Midbrain (tissue), 1 donor: ENCODE data around the gene PNMA6E.

Experiments
- DNase-seq: peaks from one replicate; lab custom pipeline; 2025; lab: John Stamatoyannopoulos, UW

Gene PNMA6E

DNA sequence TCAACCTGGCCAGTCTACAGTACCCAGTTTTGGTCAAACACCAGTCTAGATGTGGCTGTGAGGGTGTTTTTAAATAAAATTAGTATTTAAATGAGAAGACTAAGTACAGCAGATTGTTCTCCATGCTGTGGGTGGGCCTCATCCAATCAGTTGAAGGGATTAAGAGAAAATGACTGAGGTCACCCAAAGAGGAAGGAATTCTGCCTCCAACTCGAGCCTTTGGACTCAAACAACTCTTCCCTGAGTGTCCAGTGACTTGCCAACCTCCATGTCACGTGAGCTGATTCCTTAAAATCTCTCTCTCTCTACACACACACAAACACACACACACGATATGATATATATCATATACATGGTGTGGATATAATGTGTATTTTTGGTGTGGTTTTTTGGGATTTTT lies 34.7 kb upstream of the PNMA6E start:
- DNase-seq: no peak

DNA sequence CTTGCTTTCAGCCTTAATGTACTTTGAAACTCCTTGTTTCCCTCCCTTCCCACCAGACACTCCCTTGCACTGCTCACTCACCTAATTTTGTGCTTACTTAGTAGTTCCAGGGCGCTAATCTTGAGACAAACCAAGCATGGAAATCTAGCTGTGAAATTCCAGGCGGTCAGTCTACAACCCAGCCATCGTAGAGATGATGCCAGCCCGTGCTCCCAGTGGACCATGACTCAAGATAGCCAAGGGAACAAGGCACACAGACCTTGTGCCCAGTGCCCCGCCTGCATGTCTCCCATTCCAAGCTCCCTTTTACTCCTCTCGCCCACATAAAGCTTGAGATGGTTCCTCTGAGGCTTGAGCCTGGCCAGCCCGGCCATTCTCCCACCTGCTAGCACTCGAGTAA lies 33.7 kb upstream of the PNMA6E start:
- no peak for DNase-seq

- DNase-seq: no peak
Measured at GRCh38 chrX:153433781-153434285, 32.7 kb upstream of the PNMA6E start.

- no peak for DNase-seq
Measured at GRCh38 chrX:153433161-153433680, 32.1 kb upstream of the PNMA6E start.

DNA sequence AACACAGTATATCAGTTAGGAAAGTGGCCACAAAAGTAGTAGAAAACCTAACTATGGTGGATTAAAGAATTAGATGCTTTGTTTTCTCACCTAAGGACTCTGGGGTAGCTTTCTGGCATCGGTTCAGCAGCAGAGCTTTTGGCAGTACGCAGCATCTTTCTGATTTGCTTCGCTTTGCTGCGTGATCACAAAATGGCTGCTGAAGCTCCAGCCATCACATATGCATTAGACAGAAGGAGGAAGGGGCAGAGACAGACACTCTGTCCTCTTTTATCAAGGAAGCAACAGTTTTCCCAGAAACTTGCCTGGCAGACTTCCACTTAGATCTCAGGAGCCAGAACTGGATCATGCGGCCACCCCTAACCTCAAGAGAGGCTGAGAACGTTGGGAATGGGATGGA lies 29.6 kb upstream of the PNMA6E start:
- no peak for DNase-seq

- DNase-seq: no peak
Measured at GRCh38 chrX:153426204-153426603, 25.1 kb upstream of the PNMA6E start.

GRCh38 chrX:153423652-153424051 lies 22.5 kb upstream of the PNMA6E start:
- no peak for DNase-seq

DNA sequence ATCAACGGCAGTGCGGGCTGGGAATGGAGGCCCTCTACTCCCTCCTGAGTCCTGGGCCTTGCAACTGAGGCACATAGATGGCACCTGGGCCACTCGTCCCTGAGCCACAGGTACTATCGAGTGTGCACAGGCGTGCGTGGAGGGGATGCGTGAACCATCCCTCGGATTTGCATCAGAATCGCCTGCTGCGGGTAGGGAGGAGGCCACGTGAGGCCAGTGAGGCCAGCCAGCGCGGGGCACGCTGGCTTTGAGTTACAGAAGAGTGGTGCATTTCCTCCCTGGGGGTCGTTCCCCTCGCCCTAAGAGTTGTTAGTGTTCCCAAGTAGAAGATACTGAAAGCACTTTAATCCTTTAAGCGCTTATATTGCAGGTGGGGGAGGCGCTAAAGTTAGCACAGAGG lies 20.7 kb upstream of the PNMA6E start:
- no peak for DNase-seq

DNA sequence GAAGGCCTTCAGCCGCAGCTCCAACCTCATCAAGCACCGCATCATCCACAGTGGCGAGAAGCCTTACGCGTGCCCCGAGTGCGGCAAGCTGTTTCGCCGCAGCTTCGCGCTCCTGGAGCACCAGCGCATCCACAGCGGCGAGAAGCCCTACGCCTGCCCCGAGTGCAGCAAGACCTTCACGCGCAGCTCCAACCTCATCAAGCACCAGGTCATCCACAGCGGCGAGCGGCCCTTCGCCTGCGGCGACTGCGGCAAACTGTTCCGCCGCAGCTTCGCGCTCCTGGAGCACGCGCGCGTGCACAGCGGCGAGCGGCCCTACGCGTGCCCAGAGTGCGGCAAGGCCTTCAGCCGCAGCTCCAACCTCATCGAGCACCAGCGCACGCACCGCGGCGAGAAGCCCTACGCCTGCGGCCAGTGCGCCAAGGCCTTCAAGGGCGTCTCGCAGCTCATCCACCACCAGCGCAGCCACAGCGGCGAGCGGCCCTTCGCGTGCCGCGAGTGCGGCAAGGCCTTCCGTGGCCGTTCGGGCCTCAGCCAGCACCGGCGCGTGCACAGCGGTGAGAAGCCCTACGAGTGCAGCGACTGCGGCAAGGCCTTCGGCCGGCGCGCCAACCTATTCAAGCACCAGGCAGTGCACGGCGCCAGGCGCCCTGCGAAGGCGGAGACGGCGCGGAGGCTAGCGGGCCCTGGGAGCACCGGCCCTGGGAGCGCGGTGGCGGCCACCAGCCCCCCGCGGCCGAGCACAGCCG lies 19.9 kb upstream of the PNMA6E start:
- no peak for DNase-seq

DNA sequence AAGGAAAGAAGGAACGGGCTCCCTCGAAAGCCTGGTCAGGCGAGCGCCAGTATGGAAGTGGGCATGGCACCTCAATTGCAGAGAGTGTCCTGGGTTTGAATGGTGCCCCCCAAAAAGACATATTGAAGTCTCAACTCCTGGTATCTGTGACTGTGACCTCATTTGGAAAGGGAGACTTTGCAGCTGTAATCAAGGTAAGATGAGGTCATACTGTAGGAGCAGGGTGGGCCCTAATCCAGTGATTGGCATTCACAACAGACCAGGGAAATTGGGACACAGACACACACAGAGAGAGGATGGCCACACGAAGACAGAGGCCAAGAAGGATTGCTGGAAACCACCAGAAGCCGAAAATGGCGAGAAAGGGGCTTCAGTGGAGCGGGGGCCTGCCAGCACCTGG lies 16.5 kb upstream of the PNMA6E start:
- DNase-seq: no peak

DNA sequence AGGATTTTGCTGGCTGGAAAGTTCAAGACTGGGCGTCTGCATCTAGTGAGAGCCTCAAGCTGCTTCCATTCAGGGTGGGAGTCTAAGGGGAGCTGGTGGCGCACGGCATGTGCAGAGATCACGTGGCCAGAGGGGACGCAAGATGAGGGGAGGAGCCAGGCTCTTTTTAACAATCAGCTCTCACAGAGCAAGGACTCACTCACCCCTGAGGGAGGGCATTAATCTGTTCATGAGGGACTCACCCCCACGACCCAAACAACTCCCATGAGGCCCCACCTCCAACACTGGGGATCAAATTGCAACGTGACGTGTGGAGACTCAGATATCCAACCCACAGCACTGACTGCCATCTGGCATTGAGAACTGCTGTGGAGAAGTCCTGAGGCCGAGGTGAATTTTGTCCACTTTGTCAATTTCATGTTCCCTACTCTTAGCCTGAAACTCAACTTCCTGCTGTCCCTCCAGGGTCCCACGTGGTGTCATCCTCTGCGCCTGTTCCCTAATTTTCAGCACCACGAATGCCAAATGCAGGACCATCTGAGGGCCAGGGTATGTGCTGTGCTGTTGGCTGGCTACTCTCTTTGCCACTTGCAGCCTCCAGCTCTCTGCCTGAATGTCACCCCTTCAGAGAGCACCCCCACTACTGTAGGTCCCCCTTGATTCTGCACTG lies 15.8 kb upstream of the PNMA6E start:
- no peak for DNase-seq

- DNase-seq: no peak
Measured at GRCh38 chrX:153414856-153415510, 13.8 kb upstream of the PNMA6E start.

DNA sequence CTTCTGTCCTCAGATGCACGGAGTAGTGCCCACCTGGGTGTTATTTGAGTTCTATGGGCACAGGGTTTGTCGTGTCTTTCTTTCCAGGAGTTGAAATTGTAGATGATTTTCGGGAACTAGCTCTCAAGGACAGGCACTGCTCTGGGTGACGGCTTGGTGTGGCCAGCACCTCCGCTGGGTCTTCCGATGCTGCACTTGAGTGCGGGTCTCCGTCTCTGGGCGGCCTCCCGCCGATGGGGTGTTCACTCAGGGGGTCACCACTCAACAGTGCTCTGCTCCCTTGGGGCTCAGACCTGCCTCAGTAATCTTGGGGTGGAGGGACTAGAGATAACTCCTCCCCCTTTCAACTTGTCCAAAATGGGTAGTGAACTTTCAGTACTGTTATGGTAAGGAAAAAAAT lies 12.6 kb upstream of the PNMA6E start:
- DNase-seq: no peak

DNA sequence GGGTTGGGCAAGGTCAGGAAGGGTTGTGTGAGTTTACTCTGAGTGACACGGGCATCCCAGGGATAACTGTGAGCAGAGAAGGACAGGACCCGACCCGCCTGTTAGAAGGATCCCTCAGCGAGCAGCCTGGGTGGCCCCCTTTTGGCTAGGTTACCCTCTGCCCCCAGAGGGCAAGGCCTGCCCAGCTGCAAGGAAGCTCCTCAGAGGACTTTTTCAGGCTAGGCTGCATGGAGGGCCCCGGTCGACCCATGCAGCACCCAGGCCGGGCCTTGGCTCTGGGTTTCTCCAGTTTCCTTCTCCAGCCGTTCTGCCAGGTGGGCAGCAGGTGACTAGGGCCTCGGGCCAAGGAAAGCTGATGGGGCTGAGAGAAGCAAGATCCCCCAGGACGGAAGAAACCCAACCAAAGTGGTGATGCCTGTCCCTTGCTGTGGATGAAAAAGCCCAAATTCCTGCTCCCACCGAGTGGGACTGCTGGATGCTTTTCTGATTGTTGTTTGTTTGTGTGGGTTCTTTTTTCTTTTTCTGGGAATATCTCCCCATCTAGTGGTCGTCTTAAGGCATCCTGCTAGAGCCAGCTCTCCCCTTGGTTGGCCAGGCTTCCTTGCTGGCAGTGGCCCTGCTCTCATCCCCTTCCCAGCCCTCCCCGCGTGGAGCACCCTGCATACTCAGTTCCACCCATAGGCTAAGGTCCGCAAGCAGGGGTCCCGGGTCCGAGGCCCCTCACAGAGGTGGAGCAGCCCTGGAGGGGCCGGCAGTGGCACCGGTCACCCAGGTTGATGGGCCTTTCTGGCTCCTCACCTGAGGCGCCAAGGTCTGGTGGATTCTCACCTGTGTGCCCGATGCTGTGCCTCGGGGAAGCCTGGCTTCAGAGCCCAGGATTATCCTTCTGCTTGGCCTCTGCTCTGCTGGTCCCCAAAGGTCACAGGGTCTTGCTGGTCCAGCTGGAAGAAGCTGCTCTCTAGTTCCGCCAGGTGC lies 11.9 kb upstream of the PNMA6E start:
- no peak for DNase-seq

DNA sequence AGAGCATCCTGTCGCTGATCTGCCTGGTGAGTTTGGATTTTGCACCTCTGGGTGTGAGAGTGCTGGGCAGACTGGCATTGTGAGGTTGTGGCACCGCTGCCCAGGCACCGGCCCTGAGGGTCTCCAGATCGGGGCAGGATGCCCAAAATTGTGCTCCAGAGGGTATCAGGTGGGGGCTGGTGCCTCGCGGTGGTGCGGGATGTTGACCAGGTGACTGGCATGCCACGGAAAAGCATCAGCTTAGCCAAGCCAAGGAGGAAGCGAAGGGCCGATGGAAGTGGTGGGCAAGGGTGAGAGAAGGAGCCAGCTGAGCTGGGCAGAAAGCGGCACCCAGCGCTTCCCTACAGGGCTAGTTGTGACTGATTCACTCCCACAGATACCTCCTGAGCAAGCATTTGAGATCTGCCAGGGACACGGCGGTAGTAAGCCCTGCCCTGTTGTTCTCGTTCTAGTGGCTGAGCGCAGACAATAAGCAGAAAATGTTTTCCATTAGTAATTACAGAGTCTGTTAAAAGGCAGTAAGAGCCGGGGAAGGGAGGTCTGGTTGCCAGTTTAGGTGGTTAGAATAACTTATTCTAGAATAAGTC lies 10.9 kb upstream of the PNMA6E start:
- DNase-seq: no peak

DNA sequence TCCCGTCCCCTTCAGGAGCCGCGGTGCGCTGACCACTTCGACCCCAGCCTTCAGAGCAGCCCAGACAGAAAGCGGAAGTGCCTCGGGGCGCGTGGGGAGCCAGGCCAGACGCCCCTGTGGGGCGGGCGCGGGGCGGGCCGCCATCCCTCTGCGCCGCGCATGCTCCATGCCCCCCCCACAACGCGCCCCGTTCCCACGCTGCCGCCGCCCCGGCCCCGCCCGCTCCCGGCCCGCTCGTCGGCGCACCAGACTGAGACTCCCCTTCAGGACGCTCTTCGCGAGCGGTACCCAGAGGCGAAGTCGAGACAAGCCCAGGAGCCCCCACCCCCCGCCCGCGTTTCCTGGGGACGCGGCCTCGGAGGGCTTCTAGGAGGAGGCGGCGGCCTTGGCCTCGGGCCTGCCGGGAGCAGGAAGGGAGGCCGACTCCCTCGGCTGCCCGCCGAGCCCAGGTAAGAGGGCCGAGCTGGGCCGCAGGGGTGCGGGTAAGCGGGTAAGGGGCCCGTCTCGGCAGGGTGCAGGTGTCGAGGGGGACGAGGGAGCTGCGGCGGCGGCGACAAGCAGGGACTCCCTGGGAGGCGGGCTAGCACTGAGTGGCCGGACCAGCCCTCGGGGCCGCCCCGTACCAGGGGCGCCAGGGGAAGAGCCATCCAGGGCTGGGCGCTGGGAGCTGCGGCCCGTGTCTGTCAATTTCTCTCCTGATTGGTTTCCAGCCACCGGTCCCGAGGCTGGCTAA lies 10.3 kb upstream of the PNMA6E start, which contains the start of gene ZFP92:
Gene ZFP92, plus strand, starts transcription at position 218 of the 733 bp plus-strand sequence. CDS start 6,851 bp downstream, outside the sequence.
- DNase-seq: no peak

DNA sequence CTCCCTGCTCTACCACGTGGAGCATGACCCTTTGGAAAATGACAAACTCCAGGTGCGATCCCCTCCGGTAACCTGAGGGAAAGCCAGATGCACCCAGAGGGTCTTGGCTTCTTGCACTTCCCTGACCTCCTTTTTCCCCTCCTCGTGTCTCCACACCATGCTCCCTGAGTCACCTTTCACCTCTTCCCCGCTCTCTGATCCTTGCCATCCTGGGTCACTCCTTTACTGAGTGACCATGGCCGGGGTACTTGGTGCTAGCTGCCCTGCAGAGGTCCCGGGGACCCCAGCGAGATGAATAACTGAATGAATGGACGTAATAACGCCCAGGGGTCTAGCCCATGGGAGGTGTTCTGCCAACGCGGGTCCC lies 9.7 kb upstream of the PNMA6E start:
- no peak for DNase-seq

DNA sequence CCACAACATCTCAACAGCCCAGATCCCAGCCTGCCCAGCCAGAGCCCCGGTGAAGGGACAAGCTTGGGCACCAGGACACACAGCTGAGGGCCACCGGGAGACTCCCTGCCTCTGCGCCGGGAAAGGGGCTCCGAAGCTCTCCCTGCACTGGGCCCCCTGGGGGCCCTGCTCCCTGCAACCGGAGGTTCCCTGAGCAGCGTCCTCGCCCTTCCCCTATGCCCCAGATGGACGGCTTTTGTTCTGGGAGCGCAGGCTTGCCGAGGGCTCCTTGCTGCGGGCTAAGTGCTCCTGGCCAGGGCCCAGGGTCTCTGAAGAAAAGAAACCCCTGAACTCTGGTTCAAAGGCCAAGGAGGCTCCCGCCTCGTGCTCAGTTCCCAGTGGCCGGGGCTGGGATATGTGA lies 9.2 kb upstream of the PNMA6E start:
- DNase-seq: no peak

DNA sequence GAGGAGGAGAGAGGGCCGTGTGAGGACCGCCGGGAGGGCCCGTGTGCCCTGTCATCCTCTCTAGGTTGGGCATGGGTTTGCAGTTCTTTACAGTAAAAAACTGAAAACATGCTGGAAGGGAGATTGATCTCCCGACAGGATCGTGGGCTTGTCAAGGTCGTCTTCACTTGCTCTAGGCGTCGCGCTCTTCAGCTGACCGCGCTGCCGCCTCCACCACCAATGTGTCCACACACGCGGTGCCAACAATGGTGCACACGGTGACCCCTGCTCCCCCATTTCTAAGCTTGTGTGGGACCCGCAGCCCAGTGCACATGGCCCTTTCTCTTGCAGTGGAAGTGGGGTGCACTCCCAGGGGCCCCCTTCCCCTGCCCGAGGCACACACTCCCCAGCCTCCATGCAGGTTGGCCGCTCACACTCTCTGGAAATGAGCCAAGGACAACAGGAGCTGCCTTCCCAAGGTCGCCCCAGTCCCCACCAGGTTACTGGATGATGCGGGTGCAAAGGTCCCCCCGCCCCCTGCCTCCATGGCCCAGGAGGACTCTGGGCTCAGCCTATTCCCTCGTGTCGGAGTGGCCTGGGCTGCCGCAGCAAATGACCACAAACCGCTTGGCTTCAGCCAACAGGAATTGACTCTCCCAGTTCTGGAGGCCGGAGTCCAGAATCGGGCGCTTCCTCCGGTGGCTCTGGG lies 8.4 kb upstream of the PNMA6E start:
- DNase-seq: no peak

GRCh38 chrX:153408871-153409351 lies 7.8 kb upstream of the PNMA6E start:
- no peak for DNase-seq
